Duodenal mucosa (tissue), 2 donors: ENCODE measurements around the gene PLXNB2.

Source experiments
- H3K27ac ChIP-seq: one replicate; pipeline ENCODE4 v1.7.0; 2013; ENCODE audit warnings: low read depth, low read length
- H3K27me3 ChIP-seq, 2 donors: one replicate each; pipeline ENCODE4 v1.7.0; 2013; ENCODE audit warnings: low read length in 2 of 2, control low read depth in 1 of 2; ENCODE audit not compliant: insufficient read depth in 2 of 2, control insufficient read depth in 1 of 2
- H3K36me3 ChIP-seq, 2 donors: one replicate each; pipeline ENCODE4 v1.7.0; 2013; ENCODE audit warnings: low read length in 2 of 2, control low read depth in 1 of 2; ENCODE audit not compliant: insufficient read depth in 2 of 2, control insufficient read depth in 1 of 2
- H3K4me1 ChIP-seq, 2 donors: one replicate each; pipeline ENCODE4 v1.7.0; 2013; ENCODE audit warnings: low read length in 2 of 2, control low read depth in 1 of 2; ENCODE audit not compliant: insufficient read depth in 2 of 2, control insufficient read depth in 1 of 2
- H3K4me3 ChIP-seq, 2 donors: one replicate each; pipeline ENCODE4 v1.7.0; 2013; ENCODE audit warnings: low read length in 2 of 2, low read depth in 1 of 2
- H3K9ac ChIP-seq, 2 donors: one replicate each; pipeline ENCODE4 v1.7.0; 2013; ENCODE audit warnings: low read length in 2 of 2, low read depth in 1 of 2
- H3K9me3 ChIP-seq, 2 donors: one replicate each; pipeline ENCODE4 v1.7.0; 2013; ENCODE audit warnings: low read length in 2 of 2, control low read depth in 1 of 2; ENCODE audit not compliant: control insufficient read depth in 1 of 2

PLXNB2 gene

GRCh38 chr22:50298266-50298637, 9.2 kb downstream of the PLXNB2 start:
- H3K4me1 ChIP-seq: peaks cover 70 to 75% of the 10 kb centered on the region in 2 donors
- no peak overlapping the region for H3K27ac ChIP-seq

GRCh38 chr22:50297510-50298265, 9.8 kb downstream of the PLXNB2 start:
- H3K4me3 ChIP-seq: peak overlapping the region in 1 of 2 donors; percentile 8
- H3K9ac ChIP-seq: peak overlapping the region in 1 of 2 donors; percentile 19

More at GRCh38 chr22:50298266-50298637, 9.2 kb downstream of the PLXNB2 start:
- Histone ChIP-seq H3K9ac (no peak overlapping the region), H3K9me3 (no peaks in the 10 kb centered on the region), H3K36me3 (peaks cover 0 to 4% of the 10 kb centered on the region in 2 donors), H3K4me3 (peak overlapping the region in 1 of 2 donors; percentile 8), H3K27me3 (no peaks in the 10 kb centered on the region)

GRCh38 chr22:50296658-50297490, 10.6 kb downstream of the PLXNB2 start:
- Histone ChIP-seq H3K36me3 (peaks cover 0 to 4% of the 10 kb centered on the region in 2 donors), H3K9me3 (no peaks in the 10 kb centered on the region), H3K4me3 (peak overlapping the region in 1 of 2 donors; percentile 28), H3K27me3 (no peaks in the 10 kb centered on the region), H3K27ac (no peak overlapping the region), H3K4me1 (peaks cover 67 to 70% of the 10 kb centered on the region in 2 donors), H3K9ac (peak overlapping the region in 1 of 2 donors; percentile 19)

More at GRCh38 chr22:50297510-50298265, 9.8 kb downstream of the PLXNB2 start:
- H3K27me3 ChIP-seq: no peaks in the 10 kb centered on the region
- H3K9me3 ChIP-seq: no peaks in the 10 kb centered on the region
- H3K27ac ChIP-seq: no peak overlapping the region
- peaks cover 0 to 4% of the 10 kb centered on the region in 2 donors for H3K36me3 ChIP-seq
- H3K4me1 ChIP-seq: peaks cover 70 to 74% of the 10 kb centered on the region in 2 donors

- H3K4me1 ChIP-seq: peaks cover 53 to 55% of the 10 kb centered on the region in 2 donors
These were observed 13.2 kb downstream of the PLXNB2 start for GRCh38 chr22:50294319-50294656.

GRCh38 chr22:50293441-50294318, 13.8 kb downstream of the PLXNB2 start:
- peaks cover 20 to 34% of the 10 kb centered on the region in 2 donors for H3K36me3 ChIP-seq
- H3K4me1 ChIP-seq: peaks cover 49 to 51% of the 10 kb centered on the region in 2 donors
- H3K27me3 ChIP-seq: no peaks in the 10 kb centered on the region
- no peaks in the 10 kb centered on the region for H3K9me3 ChIP-seq
- H3K27ac ChIP-seq: peak overlapping the region; percentile 83
- peak overlapping the region; percentile 40 to 45 for H3K4me3 ChIP-seq
- H3K9ac ChIP-seq: peak overlapping the region; percentile 49 to 65

More at GRCh38 chr22:50294319-50294656, 13.2 kb downstream of the PLXNB2 start:
- Histone ChIP-seq H3K27me3 (no peaks in the 10 kb centered on the region), H3K36me3 (peaks cover 16 to 28% of the 10 kb centered on the region in 2 donors), H3K9ac (peak overlapping the region; percentile 49 to 65), H3K4me3 (peak overlapping the region; percentile 40 to 45), H3K27ac (peak overlapping the region; percentile 80), H3K9me3 (no peaks in the 10 kb centered on the region)

- H3K4me1 ChIP-seq: peaks cover 43% of the 10 kb centered on the region in 2 donors
- peaks cover 20 to 43% of the 10 kb centered on the region in 2 donors for H3K36me3 ChIP-seq
- no peaks in the 10 kb centered on the region for H3K27me3 ChIP-seq
- H3K27ac ChIP-seq: no peak overlapping the region
- H3K9me3 ChIP-seq: no peaks in the 10 kb centered on the region
- peak overlapping the region in 1 of 2 donors; percentile 45 for H3K4me3 ChIP-seq
- H3K9ac ChIP-seq: no peak overlapping the region
These were observed 14.6 kb downstream of the PLXNB2 start for GRCh38 chr22:50292643-50293440.

- no peaks in the 10 kb centered on the region for H3K27me3 ChIP-seq
- peaks cover 24 to 25% of the 10 kb centered on the region in 2 donors for H3K4me1 ChIP-seq
- H3K4me3 ChIP-seq: no peak overlapping the region
- H3K27ac ChIP-seq: no peak overlapping the region
- H3K9me3 ChIP-seq: no peaks in the 10 kb centered on the region
- no peak overlapping the region for H3K9ac ChIP-seq
- H3K36me3 ChIP-seq: peaks cover 23 to 64% of the 10 kb centered on the region in 2 donors
These were observed 17.4 kb downstream of the PLXNB2 start for GRCh38 chr22:50289942-50290630.

- H3K9ac ChIP-seq: no peak overlapping the region
- no peak overlapping the region for H3K4me3 ChIP-seq
- H3K4me1 ChIP-seq: peaks cover 18 to 20% of the 10 kb centered on the region in 2 donors
- H3K9me3 ChIP-seq: no peaks in the 10 kb centered on the region
- H3K27me3 ChIP-seq: no peaks in the 10 kb centered on the region
- peaks cover 23 to 68% of the 10 kb centered on the region in 2 donors for H3K36me3 ChIP-seq
- no peak overlapping the region for H3K27ac ChIP-seq
These were observed 18.1 kb downstream of the PLXNB2 start for GRCh38 chr22:50289151-50289941.
